Hepatocyte (in vitro differentiated cells): ENCODE data around the gene PRSS57.
"Not testable (repeated sequence)": the region's sequence is repeated elsewhere in the genome, so short reads cannot be mapped to it uniquely, and the experiment has no call there.

Experiments used
- CTCF ChIP-seq: fragments of 200-600 bp; sonication (generic); IDR thresholded peaks from 2 replicates; pipeline ENCODE4 v1.5.1; 2016; ENCODE audit warnings: antibody characterized with exemption, mild to moderate bottlenecking; ENCODE audit not compliant: poor library complexity
- EZH2 ChIP-seq: fragments of 200-600 bp; sonication (generic); IDR thresholded peaks from 2 replicates; pipeline ENCODE4 v1.6.1; 2016; ENCODE audit warnings: antibody characterized with exemption, mild to moderate bottlenecking, borderline replicate concordance
- EZH2phosphoT487 ChIP-seq: fragments of 200-600 bp; sonication (generic); IDR thresholded peaks from one replicate; pipeline ENCODE4 v1.6.1; 2018; ENCODE audit warnings: antibody characterized with exemption, mild to moderate bottlenecking, low read depth, moderate library complexity; ENCODE audit not compliant: unreplicated experiment, severe bottlenecking

DNA sequence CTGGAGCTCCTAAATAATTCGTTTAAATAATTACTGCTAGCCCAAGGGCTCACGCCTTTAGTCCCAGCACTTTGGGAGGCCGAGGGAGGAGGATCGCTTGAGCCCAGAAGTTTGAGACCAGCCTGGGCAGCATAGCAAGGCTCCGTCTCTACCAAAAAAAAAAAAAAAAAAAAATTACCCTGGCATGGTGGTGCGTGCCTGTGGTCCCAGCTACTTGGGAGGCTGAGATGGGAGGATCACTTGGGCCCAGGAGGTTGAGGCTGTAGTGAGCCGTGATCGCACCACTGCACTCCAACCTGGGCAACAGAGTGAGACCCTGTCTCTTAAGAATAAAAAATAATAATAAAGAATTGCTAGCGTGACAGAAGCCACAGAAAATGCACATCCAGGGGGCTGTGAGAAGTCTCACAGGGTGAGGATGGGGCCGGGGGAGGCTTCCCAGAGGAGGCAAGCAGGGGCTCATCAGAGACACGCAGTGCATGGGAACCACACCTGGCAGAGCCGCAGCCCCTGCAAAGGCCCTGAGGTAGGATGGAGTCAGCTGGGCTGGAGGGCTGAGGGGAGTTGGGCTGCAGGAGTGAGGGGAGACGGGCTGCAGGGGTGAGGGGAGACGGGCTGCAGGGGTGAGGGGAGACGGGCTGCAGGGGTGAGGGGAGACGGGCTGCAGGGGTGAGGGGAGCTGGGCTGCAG, 45.7 kb upstream of the PRSS57 start:
- TF ChIP-seq CTCF, EZH2phosphoT487, EZH2: not testable (repeated sequence)
